Measurements from ENCODE around the gene LIN28A.
"Not testable (repeated sequence)": the region's sequence is repeated elsewhere in the genome, so short reads cannot be mapped to it uniquely, and the experiment has no call there.

The LIN28A gene, protein sequence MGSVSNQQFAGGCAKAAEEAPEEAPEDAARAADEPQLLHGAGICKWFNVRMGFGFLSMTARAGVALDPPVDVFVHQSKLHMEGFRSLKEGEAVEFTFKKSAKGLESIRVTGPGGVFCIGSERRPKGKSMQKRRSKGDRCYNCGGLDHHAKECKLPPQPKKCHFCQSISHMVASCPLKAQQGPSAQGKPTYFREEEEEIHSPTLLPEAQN

DNA sequence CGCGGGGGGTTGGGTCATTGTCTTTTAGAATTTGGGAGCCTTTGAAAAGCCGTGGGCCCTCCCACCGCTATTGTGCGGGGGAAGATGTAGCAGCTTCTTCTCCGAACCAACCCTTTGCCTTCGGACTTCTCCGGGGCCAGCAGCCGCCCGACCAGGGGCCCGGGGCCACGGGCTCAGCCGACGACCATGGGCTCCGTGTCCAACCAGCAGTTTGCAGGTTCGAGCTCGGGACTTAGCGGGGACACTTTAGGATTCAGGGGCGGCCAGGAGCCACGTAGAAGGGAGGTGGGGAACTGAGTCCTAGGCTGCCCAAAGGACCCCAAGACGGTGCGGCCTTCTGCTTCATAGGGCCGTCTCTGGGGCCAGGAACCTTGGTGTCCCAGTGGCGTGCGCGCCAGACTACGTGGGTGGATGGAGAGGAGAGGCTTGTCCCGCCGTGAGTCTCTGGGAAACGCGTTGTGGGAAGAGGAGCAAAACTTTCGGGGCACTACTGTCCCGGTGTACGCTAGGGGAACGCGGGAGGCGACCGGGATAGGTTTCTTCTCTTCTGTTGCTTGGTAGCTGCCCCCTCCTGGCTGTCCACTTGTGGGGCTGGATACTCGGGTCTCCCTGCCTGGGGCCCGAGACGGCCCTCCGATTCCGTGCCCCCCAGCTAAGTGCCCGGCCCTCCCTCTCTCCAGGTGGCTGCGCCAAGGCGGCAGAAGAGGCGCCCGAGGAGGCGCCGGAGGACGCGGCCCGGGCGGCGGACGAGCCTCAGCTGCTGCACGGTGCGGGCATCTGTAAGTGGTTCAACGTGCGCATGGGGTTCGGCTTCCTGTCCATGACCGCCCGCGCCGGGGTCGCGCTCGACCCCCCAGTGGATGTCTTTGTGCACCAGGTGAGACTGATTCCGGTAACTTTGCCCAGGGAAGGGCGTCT, at the start of gene LIN28A:
Gene LIN28A (plus strand): TSS at position 112 of the 918 bp plus-strand sequence. CDS start 75 bp downstream, at position 187.
- no peak for DNase-seq (ENCODE audit: low read depth)

DNA sequence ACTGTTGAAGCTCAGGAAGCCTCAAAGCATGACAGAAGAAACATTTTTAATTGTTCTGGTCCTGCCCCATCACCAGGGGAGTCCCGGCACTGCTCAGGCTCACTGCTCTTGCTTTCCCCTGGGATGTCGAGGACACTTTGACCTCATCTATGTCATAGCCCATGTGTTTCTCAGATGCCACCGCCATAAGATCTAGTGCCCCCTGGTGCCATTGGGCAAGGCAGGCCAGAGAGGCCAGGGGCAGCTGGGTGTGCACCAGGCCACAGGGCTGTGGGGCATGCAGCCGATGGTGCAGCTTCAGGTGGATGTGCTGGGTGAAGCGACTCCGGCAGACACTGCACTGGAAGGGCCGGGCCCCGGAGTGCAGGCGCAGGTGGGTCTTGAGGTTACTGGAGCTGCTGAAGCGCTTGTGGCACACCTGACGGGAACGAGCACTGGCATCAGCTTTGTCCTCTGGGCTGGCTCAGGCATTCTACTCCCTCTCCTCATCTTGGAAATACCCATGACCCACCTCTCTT, 49.0 kb upstream of the LIN28A start:
- no peak for DNase-seq (ENCODE audit: low read depth)

DNA sequence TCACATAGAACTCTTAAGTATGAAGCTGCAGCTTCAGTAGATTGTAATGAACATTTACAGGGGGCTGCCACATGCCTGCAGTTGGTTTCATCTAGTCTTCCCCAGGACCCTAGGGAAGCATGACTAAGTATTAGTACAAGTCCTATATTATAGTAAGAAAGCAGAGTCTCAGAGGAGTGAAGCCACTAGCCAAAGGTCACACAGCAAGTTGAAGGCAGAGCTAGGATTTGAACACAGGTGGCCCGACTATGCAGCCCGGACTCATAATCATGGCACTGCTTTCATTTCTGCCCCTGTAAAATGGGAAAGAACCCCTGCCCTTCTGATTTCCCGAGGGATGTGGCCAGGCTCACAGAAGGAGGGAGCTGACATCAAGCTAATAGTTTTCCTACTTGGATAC, 48.3 kb upstream of the LIN28A start:
- no peak for DNase-seq (ENCODE audit: low read depth)

DNA sequence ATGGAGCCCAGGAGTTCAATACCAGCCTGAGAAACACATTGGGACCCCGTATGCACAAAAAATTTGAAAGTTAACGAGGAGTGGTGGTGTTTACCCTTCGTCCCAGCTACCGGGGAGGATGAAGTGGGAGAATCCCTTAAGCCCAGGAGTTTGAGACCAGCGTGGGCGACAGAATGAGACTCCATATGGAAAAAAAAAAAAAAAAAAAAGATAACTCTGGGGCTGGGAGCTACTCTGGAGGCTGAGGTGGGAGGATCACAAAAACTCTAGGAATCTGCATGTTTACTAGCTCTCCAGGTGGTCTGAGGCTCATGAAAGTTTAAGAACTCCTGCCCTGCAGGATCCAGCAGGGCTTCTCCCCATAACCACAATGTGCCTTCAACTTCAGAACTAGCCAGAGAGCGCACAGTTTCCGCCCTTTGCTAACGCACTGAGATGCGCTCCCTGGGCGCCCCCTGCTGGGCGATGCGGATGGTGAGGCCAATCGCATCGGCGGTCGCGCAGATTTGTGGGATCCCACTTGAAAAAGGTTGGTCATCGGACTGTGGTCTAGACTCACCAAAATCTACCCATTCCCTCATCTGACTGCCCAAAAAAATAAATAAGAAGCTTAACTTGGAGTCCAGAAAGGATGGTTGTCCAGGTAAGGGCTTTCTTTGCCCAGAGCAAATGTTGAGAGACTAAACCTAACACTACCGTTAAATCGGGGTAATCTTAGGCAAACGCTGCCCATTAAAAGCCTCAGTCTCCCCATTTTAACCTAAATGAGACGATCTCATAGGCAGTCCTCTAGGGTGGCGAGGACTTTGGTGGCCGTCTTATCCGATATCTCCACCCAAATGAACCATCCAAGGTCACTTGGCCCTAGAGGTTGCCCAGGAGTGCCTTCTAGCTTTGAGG, 46.8 kb upstream of the LIN28A start:
- peak; percentile 89 for DNase-seq (ENCODE audit: low read depth)

DNA sequence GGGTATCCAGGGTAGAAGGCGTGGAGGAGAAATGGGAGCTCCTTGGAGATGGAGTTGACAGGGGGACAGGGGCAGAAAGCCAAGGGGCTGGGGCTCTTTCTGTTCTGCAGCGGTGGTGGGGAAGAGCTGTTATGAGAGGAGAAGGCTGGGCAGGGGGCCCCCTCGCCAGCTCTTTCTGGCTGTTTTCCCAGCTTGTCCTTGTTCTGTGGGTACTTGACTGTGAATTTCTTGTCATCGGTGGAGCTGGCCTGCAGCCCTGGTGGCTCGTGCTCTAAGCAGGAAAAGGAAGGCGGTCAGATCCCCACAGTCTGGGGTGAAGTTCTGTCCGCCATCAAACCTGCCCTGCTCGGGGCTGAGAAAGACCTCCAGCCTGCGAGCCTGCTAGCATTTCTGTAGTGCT, 45.7 kb upstream of the LIN28A start:
- no peak for DNase-seq (ENCODE audit: low read depth)

DNA sequence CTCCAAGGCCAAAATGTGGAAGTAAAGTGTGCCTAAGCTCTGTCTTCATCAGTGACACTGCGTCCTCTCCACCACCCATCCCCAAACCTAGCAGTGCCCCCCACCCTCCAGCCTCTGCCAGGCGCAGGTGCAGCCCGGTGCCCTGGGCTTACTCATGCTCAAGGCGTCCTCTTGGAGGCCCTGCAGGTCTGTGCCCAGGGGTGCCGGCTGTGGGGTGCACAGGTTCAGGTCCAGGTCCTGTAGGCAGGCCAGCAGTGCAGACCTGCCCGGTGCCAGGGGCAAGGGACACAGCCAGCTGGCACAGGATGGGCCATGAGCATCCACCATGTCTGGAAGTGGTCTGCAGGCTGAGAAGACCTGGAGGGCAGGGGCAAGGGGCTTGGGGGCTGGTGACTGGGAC, 43.2 kb upstream of the LIN28A start:
- DNase-seq (ENCODE audit: low read depth): no peak

DNA sequence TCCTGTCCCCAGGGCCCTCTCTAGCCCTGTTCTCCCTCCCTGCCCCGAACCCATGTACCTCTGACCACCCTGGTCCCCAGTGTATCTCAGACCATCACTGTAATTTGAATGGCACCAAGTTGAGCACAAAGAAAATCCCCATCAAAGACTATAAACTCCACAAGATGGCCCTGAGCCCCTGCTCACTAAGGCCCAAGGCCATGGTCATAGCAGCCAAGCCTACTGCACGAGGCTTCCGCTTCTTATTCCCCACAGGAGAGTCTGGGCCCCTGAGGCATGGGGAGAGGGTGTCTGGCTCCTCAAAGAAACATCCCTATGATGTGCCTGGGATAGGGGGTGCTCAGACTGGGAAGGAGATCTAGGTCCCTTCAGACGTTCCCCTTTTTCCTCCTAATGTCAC, 42.6 kb upstream of the LIN28A start:
- DNase-seq (ENCODE audit: low read depth): no peak

DNA sequence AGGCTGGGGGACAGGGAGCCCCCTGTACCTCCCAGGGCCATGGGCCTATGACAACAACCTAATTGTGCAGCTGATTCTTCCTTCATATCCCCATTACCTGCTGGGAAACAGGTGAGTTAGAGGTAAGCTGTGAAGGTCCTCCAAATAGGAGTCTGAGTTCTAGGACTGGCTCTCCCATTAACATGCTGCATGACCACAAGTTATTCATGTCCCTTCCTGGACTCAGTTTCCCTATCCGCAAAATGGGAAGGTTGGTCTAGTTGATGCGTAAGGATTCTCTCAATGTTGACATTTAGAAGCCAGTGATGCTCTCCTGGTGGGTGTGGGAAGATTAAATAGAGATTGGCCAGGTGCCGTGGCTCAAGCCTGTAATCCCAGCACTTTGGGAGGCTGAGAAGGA, 42.1 kb upstream of the LIN28A start:
- no peak for DNase-seq (ENCODE audit: low read depth)

DNA sequence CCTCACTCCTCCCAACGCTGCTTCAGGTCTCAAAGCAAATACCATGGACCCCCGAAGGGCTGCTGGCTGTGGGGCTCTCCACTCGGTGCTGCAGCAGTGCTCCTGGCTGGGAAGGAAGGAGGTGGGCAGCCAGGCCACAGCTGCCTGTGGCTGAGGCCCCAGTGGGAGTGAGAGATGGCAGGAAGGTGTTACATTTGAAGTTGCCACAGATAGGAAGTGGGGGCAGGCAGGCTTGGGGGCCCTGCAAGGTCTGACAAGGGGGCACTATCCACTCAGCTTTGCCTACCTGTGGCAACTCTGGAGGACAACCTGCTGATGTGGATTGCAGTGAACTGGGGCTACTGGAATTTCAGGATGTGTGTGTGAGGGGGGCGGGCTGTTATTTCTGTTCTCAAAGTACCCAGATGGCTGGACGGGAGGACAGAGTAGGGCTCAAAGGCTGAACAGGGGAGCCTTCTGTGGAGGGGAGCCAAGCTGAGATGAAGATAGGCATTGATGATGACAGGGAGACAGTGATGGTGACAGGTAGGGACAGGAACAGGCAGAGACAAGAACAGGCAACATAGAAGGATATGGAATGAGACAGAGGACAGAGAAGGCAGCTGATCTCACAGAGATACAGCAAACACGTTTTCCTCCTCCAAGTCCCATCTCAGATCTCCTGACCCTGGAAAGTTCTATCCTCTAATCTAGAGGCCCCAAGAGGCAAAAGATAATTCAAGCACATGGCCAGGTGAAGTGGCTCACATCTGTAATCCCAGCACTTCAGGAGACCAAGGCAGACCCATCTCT, 39.8 kb upstream of the LIN28A start:
- no peak for DNase-seq (ENCODE audit: low read depth)

DNA sequence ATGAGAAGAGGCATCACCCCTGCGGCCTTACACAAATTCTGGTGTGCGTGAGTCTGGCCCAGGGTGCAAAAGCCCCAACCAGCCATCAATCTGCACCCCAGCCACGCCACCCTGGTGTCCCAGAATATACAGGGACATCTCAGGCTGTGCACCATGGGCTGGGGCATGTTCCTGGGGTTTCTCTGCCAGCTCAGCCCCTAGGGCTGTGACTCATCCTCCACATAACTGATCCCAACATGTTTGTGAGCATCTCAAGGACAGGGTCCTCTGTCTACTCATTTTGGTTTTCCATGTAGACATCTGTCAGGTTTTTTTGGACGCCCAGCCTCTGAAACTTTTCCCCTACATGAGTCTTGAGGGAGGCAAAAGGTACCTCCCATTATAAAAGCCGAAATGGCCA, 38.6 kb upstream of the LIN28A start:
- DNase-seq (ENCODE audit: low read depth): no peak

DNA sequence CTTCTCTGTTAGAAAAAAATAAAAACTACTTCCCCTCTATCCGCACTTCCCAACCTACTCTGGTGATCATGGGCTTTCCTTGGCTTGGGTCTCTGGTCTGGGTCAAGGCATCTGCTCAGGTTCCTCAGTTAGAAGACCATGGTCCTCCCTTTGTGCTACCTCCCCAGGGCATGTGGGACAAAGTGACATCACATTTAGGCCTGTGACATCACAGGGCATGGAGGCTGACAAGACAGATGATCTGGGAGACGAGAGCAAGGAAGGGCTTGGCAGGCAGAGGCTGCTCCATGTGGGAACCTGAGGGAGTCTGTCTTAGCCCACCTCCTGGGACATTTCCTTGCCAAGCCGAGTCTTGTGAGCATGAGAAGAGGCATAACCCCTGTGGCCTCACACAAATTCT, 38.0 kb upstream of the LIN28A start, which contains the start of gene ZNF683:
Gene ZNF683 (minus strand): TSS at position 140 of the 400 bp plus-strand sequence. CDS start 4,179 bp downstream, outside the sequence.
- DNase-seq (ENCODE audit: low read depth): not testable (repeated sequence)

DNA sequence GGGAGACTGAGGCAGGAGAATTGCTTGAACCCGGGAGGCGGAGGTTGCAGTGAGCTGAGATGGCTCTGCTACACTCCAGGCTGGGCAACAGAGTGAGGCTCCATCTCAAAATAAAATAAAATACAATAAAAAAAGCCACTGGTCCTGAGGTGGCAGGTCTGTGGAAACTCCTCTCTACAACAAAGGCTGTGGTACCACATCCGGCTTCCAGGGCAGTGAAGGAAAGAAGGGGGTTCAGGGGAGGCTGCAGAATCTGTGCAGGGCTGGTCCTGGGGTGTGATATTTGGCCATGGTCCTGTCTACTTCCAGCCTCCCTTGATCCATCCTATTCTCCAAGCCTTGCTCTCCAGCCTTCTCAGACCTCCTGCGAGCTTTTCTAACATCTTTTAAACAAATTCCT, 37.3 kb upstream of the LIN28A start:
- peak; percentile 17 for DNase-seq (ENCODE audit: low read depth)

DNA sequence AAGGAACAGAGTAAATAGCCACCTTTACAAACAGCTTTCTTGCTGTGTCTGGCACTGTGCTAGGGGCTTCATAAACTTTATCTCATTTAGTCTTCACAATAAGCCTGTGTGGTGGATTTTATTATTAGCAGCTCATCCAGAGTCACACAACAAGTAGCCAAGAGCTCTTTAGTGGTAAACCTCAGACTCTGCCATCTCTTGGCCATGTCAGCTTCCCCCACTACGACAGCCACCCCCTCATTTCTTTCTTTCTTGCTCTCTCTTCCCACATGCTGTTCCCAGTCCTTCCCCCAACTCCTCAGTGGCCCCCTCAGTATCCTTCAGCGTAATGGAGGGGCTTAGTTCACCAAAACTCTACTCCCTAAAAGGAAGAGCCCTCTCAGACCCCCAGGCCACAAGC, 36.8 kb upstream of the LIN28A start:
- no peak for DNase-seq (ENCODE audit: low read depth)

DNA sequence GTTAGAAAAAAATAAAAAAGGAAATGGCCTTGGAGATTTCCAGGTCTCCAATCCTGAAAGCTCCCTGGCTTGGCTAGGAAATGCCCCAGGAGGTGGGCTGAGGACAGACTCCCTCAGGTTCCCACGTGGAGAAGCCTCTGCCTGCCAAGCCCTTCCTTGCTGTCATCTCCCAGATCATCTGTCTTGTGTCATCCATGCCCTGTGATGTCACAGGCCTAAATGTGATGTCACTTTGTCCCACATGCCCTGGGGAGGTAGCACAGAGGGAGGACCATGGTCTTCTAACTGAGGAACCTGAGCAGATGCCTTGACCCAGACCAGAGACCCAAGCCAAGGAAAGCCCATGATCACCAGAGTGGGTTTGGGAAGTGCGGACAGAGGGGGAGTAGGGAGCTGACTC, 36.3 kb upstream of the LIN28A start:
- DNase-seq (ENCODE audit: low read depth): not testable (repeated sequence)

DNA sequence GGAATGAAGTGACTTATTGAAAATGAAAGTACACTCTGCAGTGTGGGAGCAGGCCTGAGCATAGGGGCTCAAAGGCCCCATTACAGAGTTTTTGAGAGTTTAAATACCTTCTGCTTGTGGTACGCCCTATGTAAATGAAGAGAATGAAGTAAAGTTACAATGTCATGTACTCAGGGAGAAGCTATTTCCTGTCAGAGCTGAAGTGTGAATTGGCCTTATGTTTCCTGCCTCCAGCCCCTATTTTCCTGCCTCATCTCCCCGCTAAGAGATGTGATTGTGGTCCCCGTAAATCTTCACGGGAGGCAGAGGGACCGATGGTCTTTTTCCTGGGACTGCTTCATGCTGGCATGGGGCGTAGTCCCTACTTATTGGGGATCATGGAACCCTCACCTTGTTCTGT, 35.5 kb upstream of the LIN28A start:
- DNase-seq (ENCODE audit: low read depth): no peak

DNA sequence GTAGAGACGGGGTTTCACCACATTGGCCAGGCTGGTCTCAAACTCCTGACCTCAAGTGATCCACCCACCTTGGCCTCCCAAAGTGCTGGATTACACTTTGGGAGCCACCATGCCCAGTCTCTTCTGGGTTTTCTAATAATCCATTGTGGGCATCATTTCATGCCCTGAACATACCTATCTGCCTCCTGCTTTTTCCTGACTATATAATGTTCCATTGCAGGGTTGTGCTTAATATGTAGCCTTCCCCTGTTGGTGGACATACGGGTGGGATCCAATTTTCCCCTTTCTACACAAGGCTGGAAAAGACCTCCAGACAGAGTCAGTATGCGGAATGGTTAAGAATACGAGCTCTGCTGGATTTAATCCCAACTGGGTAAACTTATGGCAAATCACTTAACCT, 34.6 kb upstream of the LIN28A start:
- DNase-seq (ENCODE audit: low read depth): no peak

DNA sequence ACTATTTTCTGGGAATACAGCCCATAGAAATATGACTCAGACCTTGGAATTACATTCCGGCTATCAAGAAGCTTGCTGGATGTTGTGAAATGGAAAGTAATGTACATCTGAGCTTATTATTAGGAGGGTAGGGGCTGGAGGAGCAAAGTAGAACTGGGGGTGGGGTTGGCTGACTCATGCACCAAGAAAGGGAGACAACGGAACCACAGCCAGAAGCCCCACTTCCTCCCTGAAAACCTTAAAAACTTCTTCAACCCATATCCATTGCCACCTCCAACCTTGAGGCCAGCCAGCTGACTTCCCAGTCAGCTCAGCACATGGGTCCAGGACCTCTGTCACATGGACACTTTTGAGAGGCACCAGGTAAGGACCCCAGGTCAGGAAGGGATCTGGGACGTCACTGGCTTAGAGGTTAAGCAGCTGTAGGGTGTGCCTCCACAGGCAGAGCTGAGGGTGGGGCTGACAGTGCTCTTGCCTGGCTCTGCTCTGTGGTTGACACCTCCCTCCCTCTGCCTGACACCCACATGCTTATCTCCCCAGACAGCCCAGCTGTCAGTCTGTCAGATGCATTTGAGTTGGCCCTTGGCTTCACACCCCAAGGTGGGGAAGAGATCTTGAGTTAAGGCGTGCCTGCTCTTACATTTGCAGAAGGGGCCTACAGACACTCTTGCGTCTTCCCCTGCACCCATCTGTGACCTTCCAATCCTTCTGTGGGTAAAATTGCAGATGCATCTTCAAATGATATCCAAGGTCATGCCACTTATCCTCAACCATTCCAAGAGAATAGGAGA, 32.3 kb upstream of the LIN28A start:
- DNase-seq (ENCODE audit: low read depth): peak; percentile 61

DNA sequence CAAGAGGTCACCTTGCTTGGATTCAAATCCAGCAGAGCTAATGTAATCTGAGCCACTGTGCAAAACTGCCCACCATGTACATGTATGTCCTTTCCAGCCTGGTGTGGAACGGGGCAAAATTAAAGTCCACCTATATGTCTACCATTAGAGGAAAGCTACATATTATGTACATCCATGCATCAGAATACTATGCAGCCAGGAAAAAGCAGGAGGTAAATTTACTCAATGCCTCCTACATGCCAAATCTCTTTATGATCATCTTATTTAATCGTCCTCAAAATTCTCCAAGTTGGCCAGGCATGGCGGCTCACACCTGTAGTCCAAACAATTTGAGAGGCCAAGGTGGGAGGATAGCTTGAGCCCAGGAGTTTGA, 31.8 kb upstream of the LIN28A start:
- no peak for DNase-seq (ENCODE audit: low read depth)

DNA sequence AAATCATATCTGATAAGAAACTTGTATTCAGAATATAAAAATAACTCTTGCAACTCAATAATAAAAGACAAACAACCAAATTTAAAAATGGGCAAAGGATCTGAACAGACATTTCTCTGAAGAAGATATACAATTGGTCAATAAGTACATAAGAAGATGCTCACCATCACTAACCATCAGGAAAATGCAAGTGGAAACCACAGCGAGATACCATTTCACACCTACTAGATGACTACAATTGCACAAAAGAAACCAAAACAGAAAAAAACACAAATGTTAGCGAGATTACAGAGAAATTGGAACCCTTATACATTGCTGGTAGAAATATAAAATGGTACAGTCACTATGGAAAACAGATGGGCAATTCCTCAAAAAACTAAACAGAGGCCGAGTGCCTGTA, 26.5 kb upstream of the LIN28A start:
- DNase-seq (ENCODE audit: low read depth): no peak

DNA sequence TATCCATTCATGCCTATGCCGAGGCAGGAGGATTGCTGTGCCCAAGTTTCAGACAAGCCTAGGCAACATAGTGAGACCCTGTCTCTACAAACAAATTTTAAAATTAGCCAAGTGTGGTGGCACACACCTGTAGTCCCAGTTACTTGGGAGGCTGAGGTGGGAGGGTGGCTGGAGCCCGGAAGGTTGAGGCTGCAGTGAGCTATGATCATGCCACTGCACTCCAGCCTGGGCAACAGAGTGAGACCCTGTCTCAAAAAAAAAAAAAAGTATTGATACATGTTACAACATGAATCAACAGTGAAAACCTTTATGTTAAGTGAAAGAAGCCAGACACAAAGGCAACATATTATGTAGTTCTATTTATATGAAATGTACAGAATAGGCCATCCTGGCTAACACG, 25.6 kb upstream of the LIN28A start:
- DNase-seq (ENCODE audit: low read depth): not testable (repeated sequence)

DNA sequence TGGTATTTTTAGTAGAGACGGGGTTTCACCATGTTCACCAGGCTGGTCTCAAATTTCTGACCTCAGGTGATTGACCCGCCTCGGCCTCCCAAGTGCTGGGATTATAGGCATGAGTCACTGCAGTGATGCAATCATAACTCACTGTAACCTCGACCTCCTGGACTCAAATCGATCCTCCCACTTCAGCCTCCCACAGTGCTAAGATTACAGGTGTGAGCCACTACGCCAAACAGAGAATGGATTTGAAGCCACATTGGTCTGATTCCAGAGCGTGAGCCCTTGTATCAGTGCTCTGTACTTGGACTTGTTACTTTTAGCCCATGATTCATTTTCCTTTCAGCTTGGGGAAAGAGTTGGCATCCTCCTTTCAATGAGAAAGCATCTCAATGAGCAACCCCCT, 23.2 kb upstream of the LIN28A start:
- DNase-seq (ENCODE audit: low read depth): no peak
